IMR-90 (cell line): ENCODE measurements around the gene CAPN10. TPM values are rescaled to one million over a fixed set of nuclear protein-coding genes. Genes with fewer than 3 reads are reported as not detected.

ENCODE experiments used
- ATAC-seq: fragments of 200-7000 bp; cut with Tn5 transposase; 2 replicates; pipeline ENCODE4 v1.9.1; 2020; ENCODE audit warnings: low read depth, mild to moderate bottlenecking, moderate library complexity
- BruUV-seq: library from RNA; stranded (reverse); fragments of 400-500 nt; replicated peaks from 2 replicates; lab custom pipeline; 2021; lab: Mats Ljungman, UMichigan
- CTCF ChIA-PET: fragments of 300-600 bp; formaldehyde crosslinking; extraction: SDS; loops from one replicate; lab custom pipeline; 2021; ENCODE audit warnings: antibody characterized with exemption; lab: Yijun Ruan, JAX
- POLR2A ChIA-PET: fragments of 300-600 bp; sonication (Branson Sonifier 250); formaldehyde crosslinking; loops from one replicate; lab custom pipeline; 2022; ENCODE audit warnings: antibody characterized with exemption; ENCODE audit not compliant: unreplicated experiment; lab: Charles Lee
- DNase-seq: peaks from one replicate; pipeline ENCODE4 v3.0.0; 2013
- H2AFZ ChIP-seq: replicated peaks from 2 replicates; pipeline ENCODE3; 2013; ENCODE audit warnings: low read length, mild to moderate bottlenecking; ENCODE audit not compliant: poor library complexity
- H2AK5ac ChIP-seq: 2 replicates; pipeline ENCODE4 v1.6.1; 2013; ENCODE audit warnings: low read depth, low read length, inconsistent platforms
- H2AK9ac ChIP-seq: replicated peaks from 2 replicates; pipeline ENCODE3; 2013; ENCODE audit warnings: mild to moderate bottlenecking, low read depth, low read length, moderate library complexity; ENCODE audit not compliant: poor library complexity
- H2BK120ac ChIP-seq: 2 replicates; pipeline ENCODE4 v1.6.1; 2013; ENCODE audit warnings: low read depth, low read length, inconsistent platforms
- H2BK15ac ChIP-seq: 3 replicates; pipeline ENCODE4 v1.6.1; 2013; ENCODE audit warnings: low read depth, low read length, inconsistent platforms
- H2BK20ac ChIP-seq: 2 replicates; pipeline ENCODE4 v1.6.1; 2013; ENCODE audit warnings: low read depth, mild to moderate bottlenecking, inconsistent platforms, low read length, moderate library complexity
- H2BK5ac ChIP-seq: 2 replicates; pipeline ENCODE4 v1.6.1; 2013; ENCODE audit warnings: mild to moderate bottlenecking, low read depth, low read length, inconsistent platforms; ENCODE audit not compliant: poor library complexity, severe bottlenecking
- H3K14ac ChIP-seq: replicated peaks from 2 replicates; pipeline ENCODE4 v1.6.1; 2013; ENCODE audit warnings: low read depth, low read length, inconsistent platforms
- H3K18ac ChIP-seq: 2 replicates; pipeline ENCODE4 v1.6.1; 2013; ENCODE audit warnings: low read depth, low read length, control low read depth
- H3K23ac ChIP-seq: 2 replicates; pipeline ENCODE4 v1.6.1; 2013; ENCODE audit warnings: low read depth, low read length, inconsistent platforms
- H3K27ac ChIP-seq: 2 replicates; pipeline ENCODE4 v1.5.1; 2013; ENCODE audit warnings: mild to moderate bottlenecking, control low read depth, low read length; ENCODE audit not compliant: insufficient read depth
- H3K27me3 ChIP-seq: 2 replicates; pipeline ENCODE4 v1.6.1; 2013; ENCODE audit warnings: low read length; ENCODE audit not compliant: control insufficient read depth, insufficient read depth
- H3K36me3 ChIP-seq: 2 replicates; pipeline ENCODE4 v1.6.1; 2013; ENCODE audit warnings: low read length, mixed read lengths; ENCODE audit not compliant: control insufficient read depth, insufficient read depth
- H3K4ac ChIP-seq: 2 replicates; pipeline ENCODE4 v1.6.1; 2013; ENCODE audit warnings: low read depth, low read length, inconsistent platforms
- H3K4me1 ChIP-seq: 2 replicates; pipeline ENCODE4 v1.6.1; 2013; ENCODE audit warnings: low read length, mixed read lengths; ENCODE audit not compliant: control insufficient read depth, insufficient read depth
- H3K4me2 ChIP-seq: 2 replicates; pipeline ENCODE4 v1.6.1; 2013; ENCODE audit warnings: low read depth, mild to moderate bottlenecking, control low read depth, low read length, moderate library complexity
- H3K4me3 ChIP-seq: 2 replicates; pipeline ENCODE4 v1.5.1; 2013; ENCODE audit warnings: low read depth, mild to moderate bottlenecking, control low read depth, low read length, moderate library complexity; ENCODE audit not compliant: insufficient read depth
- H3K56ac ChIP-seq: 2 replicates; pipeline ENCODE4 v1.6.1; 2013; ENCODE audit warnings: low read length, inconsistent platforms; ENCODE audit not compliant: insufficient read depth; ENCODE audit errors: extremely low read depth
- H3K79me1 ChIP-seq, 2 experiments: 2 replicates each; pipeline ENCODE4 v1.6.1; 2013; ENCODE audit warnings: low read length in 2 of 2, inconsistent platforms in 1 of 2, low read depth in 1 of 2
- H3K9ac ChIP-seq: 2 replicates; pipeline ENCODE4 v1.6.1; 2013; ENCODE audit warnings: low read depth, low read length, control low read depth
- H3K9me1 ChIP-seq: 2 replicates; pipeline ENCODE4 v1.6.1; 2013; ENCODE audit warnings: low read length, inconsistent platforms; ENCODE audit not compliant: insufficient read depth
- H3K9me3 ChIP-seq: 2 replicates; pipeline ENCODE4 v1.6.1; 2013; ENCODE audit warnings: low read length; ENCODE audit not compliant: control insufficient read depth, insufficient read depth
- H4K20me1 ChIP-seq: 2 replicates; pipeline ENCODE4 v1.6.1; 2013; ENCODE audit warnings: low read length, inconsistent platforms; ENCODE audit not compliant: insufficient read depth
- H4K5ac ChIP-seq: 2 replicates; pipeline ENCODE4 v1.6.1; 2013; ENCODE audit warnings: mild to moderate bottlenecking, low read depth, low read length, control low read depth
- H4K8ac ChIP-seq, 2 experiments: 2 replicates each; pipeline ENCODE4 v1.6.1; 2013; ENCODE audit warnings: low read depth in 2 of 2, low read length in 2 of 2, control low read depth in 1 of 2, inconsistent platforms in 1 of 2
- H4K91ac ChIP-seq: 2 replicates; pipeline ENCODE4 v1.6.1; 2013; ENCODE audit warnings: low read depth, low read length, inconsistent platforms; ENCODE audit not compliant: insufficient read depth
- BHLHE40 ChIP-seq: fragments of 150-350 bp; IDR thresholded peaks from 2 replicates; pipeline ENCODE4 v1.6.1; 2016; ENCODE audit warnings: mild to moderate bottlenecking, low read depth, low read length
- CEBPB ChIP-seq: IDR thresholded peaks from 2 replicates; pipeline ENCODE4 v1.6.1; 2012; ENCODE audit warnings: low read depth, low read length, improper control_type of control experiment
- CHD1 ChIP-seq: IDR thresholded peaks from 2 replicates; pipeline ENCODE4 v1.6.1; 2012; ENCODE audit warnings: low read depth, low read length, improper control_type of control experiment
- FOS ChIP-seq: fragments of 150-350 bp; IDR thresholded peaks from 2 replicates; pipeline ENCODE4 v1.6.1; 2016; ENCODE audit warnings: low read depth, low read length
- MAFK ChIP-seq: IDR thresholded peaks from 2 replicates; pipeline ENCODE4 v1.6.1; 2012; ENCODE audit warnings: low read depth, low read length, improper control_type of control experiment
- MAZ ChIP-seq: IDR thresholded peaks from 2 replicates; pipeline ENCODE4 v1.6.1; 2012; ENCODE audit warnings: low read depth, mild to moderate bottlenecking, low read length, improper control_type of control experiment, moderate library complexity, borderline replicate concordance
- MXI1 ChIP-seq: IDR thresholded peaks from 2 replicates; pipeline ENCODE4 v1.6.1; 2012; ENCODE audit warnings: low read depth, mild to moderate bottlenecking, low read length, moderate library complexity, borderline replicate concordance
- NFE2L2 ChIP-seq: fragments of 150-350 bp; IDR thresholded peaks from 2 replicates; pipeline ENCODE4 v1.6.1; 2016; ENCODE audit warnings: low read depth, mild to moderate bottlenecking, low read length
- POLR2A ChIP-seq: IDR thresholded peaks from 2 replicates; pipeline ENCODE4 v1.6.1; 2012; ENCODE audit warnings: mild to moderate bottlenecking, low read depth, low read length
- RAD21 ChIP-seq: IDR thresholded peaks from 2 replicates; pipeline ENCODE4 v1.6.1; 2012; ENCODE audit warnings: low read length, improper control_type of control experiment
- RCOR1 ChIP-seq: IDR thresholded peaks from 2 replicates; pipeline ENCODE4 v1.6.1; 2012; ENCODE audit warnings: mild to moderate bottlenecking, low read length, improper control_type of control experiment; ENCODE audit not compliant: insufficient replicate concordance
- RFX5 ChIP-seq: IDR thresholded peaks from 2 replicates; pipeline ENCODE4 v1.8.0; 2012; ENCODE audit warnings: low read depth, mild to moderate bottlenecking, low read length, moderate library complexity
- SMC3 ChIP-seq: fragments of 150-350 bp; IDR thresholded peaks from 2 replicates; pipeline ENCODE4 v1.6.1; 2016; ENCODE audit warnings: low read depth, mild to moderate bottlenecking, antibody characterized with exemption, low read length, moderate library complexity
- WGBS, 2 experiments: methylation state at CpG; one replicate each; pipeline versions ENCODE4 v1.1.5 to v1.1.7; 2013; ENCODE audit warnings: missing lambda C conversion rate in 2 of 2; ENCODE audit not compliant: insufficient read length in 1 of 2; ENCODE audit errors: extremely low coverage in 2 of 2; 5-methylcytosine and 5-hydroxymethylcytosine counted together
- dilution Hi-C: fragments of 300-500 bp; cut with HindIII; formaldehyde crosslinking; loops from one replicate; pipeline ENCODE4 v1.14.3; 2018; ENCODE audit warnings: low sequenced_read_pairs; ENCODE audit not compliant: unreplicated experiment
- in situ Hi-C: fragments of 300-500 bp; cut with MboI; formaldehyde crosslinking; loops from 3 replicates; pipeline ENCODE4 v1.14.3; 2019; ENCODE audit warnings: low sequenced_read_pairs, inconsistent platforms, mixed read lengths
- intact Hi-C: fragments of 100-400 bp; cut with micrococcal nuclease; formaldehyde crosslinking; loops from 2 replicates; pipeline ENCODE4 v1.10.0; 2022
- polyA plus RNA-seq, 3 experiments: library from polyadenylated mRNA; depleted of rRNA; stranded (reverse); fragments of >200 nt; gene quantifications; 2 replicates each; pipeline ENCODE4 v1.2.3, GENCODE V29; 2012; ENCODE audit warnings: low replicate concordance in 1 of 3
- total RNA-seq: library from RNA; depleted of rRNA; stranded (reverse); fragments of >200 nt; gene quantifications from 2 replicates; pipeline ENCODE4 v1.2.3, GENCODE V29; 2012
- TF ChIP-seq, protein P1 (sequence below): conservative IDR thresholded peaks from 2 replicates; pipeline ENCODE4 v1.5.1; 2012; ENCODE audit warnings: mild to moderate bottlenecking, low read depth, low read length, improper control_type of control experiment
- TF ChIP-seq, protein P2 (sequence below): fragments of 150-350 bp; IDR thresholded peaks from 2 replicates; pipeline ENCODE4 v1.6.1; 2016; ENCODE audit warnings: low read depth, mild to moderate bottlenecking, low read length, moderate library complexity, borderline replicate concordance

Gene CAPN10
- total and polyA plus RNA-seq, 2 of the 4 experiments (the other 2 are of a cell fraction), result 6.3 to 20.9 TPM

DNA sequence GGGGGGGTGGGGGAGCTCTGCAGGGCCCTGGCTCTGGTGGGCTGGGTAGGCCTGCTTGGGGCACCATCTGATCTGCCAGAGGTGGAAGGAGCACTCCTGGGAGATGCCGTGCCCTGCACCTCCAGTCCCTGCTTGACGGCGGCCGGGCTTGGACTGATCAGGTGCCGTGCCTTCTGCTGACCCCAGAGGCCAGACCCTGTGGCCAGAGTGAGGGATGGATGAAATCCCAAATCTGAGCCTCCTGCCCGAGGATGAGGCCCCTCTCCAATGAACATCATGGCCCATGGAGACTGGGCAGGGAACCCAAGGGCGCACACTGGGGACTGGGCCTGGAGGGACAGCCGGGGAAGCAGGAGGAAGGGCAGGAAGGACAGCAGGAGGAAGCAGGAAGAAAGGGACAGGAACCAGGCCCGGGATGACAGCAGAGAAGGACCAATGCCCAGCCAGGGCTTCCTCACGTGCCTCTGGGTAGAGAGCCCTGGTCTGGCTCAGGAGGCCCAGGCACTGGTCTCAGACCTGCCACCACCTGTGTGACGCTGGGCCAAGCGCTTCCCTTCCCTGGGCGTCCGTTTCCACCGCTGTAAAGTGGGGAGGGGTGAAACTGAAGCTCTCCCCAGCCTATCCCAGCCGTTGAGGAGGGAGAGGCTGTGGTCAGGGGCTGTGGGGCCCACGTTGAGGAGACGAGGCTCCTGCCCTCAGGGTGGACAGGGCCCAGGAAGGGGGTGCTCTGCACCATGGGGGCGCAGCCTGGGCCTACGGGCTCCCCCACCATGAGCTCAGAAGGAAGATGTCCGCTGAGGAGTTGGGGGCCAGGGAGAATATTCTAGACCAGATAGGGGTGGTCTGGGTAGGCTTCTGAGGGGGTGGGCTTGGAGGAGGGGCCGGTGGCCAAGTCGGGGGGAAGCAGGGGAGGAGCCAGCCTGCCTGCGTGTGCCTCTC, 37.7 kb downstream of the CAPN10 start:
- no TSS peak for BruUV-seq
- Histone ChIP-seq H3K14ac (no peak overlapping the region), H2AK5ac (no peak overlapping the region), H3K56ac (no peak overlapping the region), H3K27ac (no peak overlapping the region), H2BK15ac (no peak overlapping the region), H2AFZ (no peak overlapping the region), H3K9ac (no peak overlapping the region), H3K4me1 (peaks cover 2% of the 10 kb centered on the region; the same call in 1 of the 2 replicates), H3K23ac (no peak overlapping the region), H2AK9ac (no peak overlapping the region), H3K79me1 (no peaks in the 10 kb centered on the region), H3K4me2 (no peak overlapping the region), H3K9me1 (no peaks in the 10 kb centered on the region), H2BK20ac (no peak overlapping the region), H4K20me1 (no peaks in the 10 kb centered on the region), H4K8ac (no peak overlapping the region), H2BK5ac (no peak overlapping the region), H3K36me3 (no peaks in the 10 kb centered on the region), H3K4ac (no peak overlapping the region), H3K4me3 (no peak overlapping the region), H3K27me3 (peaks cover 8% of the 10 kb centered on the region; the same call in 1 of the 2 replicates), H4K5ac (no peak overlapping the region), H3K18ac (no peak overlapping the region), H3K9me3 (no peaks in the 10 kb centered on the region), H4K91ac (no peak overlapping the region), H2BK120ac (no peak overlapping the region)
- CTCF ChIA-PET, result no interaction called here
- intact Hi-C loops, result no loop called here
- dilution Hi-C loops, result no loop called here
- WGBS, 2 experiments, result 87% methylated on average over 3 of the region's 24 CpGs; no CpG with 5 or more reads in 1 of the 2 experiments
- in situ Hi-C loops, result no loop called here
- no peak for ATAC-seq
- POLR2A ChIA-PET, result no interaction called here
- no peak for DNase-seq
- TF ChIP-seq NFE2L2 (no peak), RCOR1 (no peak), POLR2A (no peak), FOS (no peak), RFX5 (no peak), RAD21 (no peak), CEBPB (no peak), MXI1 (no peak), MAZ (no peak), BHLHE40 (no peak), CHD1 (no peak), MAFK (no peak), SMC3 (no peak)
- TF ChIP-seq, protein P1, sequence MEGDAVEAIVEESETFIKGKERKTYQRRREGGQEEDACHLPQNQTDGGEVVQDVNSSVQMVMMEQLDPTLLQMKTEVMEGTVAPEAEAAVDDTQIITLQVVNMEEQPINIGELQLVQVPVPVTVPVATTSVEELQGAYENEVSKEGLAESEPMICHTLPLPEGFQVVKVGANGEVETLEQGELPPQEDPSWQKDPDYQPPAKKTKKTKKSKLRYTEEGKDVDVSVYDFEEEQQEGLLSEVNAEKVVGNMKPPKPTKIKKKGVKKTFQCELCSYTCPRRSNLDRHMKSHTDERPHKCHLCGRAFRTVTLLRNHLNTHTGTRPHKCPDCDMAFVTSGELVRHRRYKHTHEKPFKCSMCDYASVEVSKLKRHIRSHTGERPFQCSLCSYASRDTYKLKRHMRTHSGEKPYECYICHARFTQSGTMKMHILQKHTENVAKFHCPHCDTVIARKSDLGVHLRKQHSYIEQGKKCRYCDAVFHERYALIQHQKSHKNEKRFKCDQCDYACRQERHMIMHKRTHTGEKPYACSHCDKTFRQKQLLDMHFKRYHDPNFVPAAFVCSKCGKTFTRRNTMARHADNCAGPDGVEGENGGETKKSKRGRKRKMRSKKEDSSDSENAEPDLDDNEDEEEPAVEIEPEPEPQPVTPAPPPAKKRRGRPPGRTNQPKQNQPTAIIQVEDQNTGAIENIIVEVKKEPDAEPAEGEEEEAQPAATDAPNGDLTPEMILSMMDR, result no peak
- TF ChIP-seq, protein P2, sequence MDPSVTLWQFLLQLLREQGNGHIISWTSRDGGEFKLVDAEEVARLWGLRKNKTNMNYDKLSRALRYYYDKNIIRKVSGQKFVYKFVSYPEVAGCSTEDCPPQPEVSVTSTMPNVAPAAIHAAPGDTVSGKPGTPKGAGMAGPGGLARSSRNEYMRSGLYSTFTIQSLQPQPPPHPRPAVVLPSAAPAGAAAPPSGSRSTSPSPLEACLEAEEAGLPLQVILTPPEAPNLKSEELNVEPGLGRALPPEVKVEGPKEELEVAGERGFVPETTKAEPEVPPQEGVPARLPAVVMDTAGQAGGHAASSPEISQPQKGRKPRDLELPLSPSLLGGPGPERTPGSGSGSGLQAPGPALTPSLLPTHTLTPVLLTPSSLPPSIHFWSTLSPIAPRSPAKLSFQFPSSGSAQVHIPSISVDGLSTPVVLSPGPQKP, result no peak
